ENCODE results near the gene NBPF6. TPM values are rescaled to one million over a fixed set of nuclear protein-coding genes. Genes with fewer than 3 reads are reported as not detected.
"Not testable (repeated sequence)": the region's sequence is repeated elsewhere in the genome, so short reads cannot be mapped to it uniquely, and the experiment has no call there.

Gene NBPF6
- total RNA-seq, 2 experiments from 2014 or later = not detected

GRCh38 chr1:108512239-108513043 lies 62.3 kb downstream of the NBPF6 start:
- Mint-ChIP-seq H3K4me1 (no peaks in the 10 kb centered on the region), H3K36me3 (ENCODE audit: low read depth) (peaks cover 5% of the 10 kb centered on the region), H3K27ac (no peak overlapping the region), H3K4me3 (no peak overlapping the region), H3K9me3 (peaks cover 18% of the 10 kb centered on the region), H3K27me3 (peaks cover 53% of the 10 kb centered on the region)
- ChIA-PET POLR2A (no interaction called here), CTCF (interaction anchor here (0.6 to 4.5 kb wide), 6 partner anchors 31 to 148 kb away, joined by 3 to 24 read pairs (median 4); partner anchors contain the start of genes EEIG2 and HENMT1)
- peak; percentile 15 for DNase-seq

- Mint-ChIP-seq H3K27me3 (peaks cover 50% of the 10 kb centered on the region), H3K36me3 (ENCODE audit: low read depth) (peaks cover 5% of the 10 kb centered on the region), H3K27ac (no peak overlapping the region), H3K9me3 (peaks cover 18% of the 10 kb centered on the region), H3K4me3 (no peak overlapping the region), H3K4me1 (no peaks in the 10 kb centered on the region)
- DNase-seq = no peak
- POLR2A ChIA-PET = no interaction called here
- CTCF ChIA-PET = interaction anchor here (0.6 to 4.5 kb wide), 6 partner anchors 30 to 148 kb away, joined by 3 to 24 read pairs (median 4); partner anchors contain the start of genes EEIG2 and HENMT1
These were observed 62.9 kb downstream of the NBPF6 start for GRCh38 chr1:108513044-108513415.

- H3K4me3 Mint-ChIP-seq; POLR2A ChIA-PET; CTCF ChIA-PET; H3K36me3 Mint-ChIP-seq (ENCODE audit: low read depth); DNase-seq; H3K4me1 Mint-ChIP-seq; H3K27ac Mint-ChIP-seq: not testable (repeated sequence)
- Mint-ChIP-seq H3K27me3 (peaks cover 52% of the 10 kb centered on the region), H3K9me3 (peaks cover 17% of the 10 kb centered on the region)
These were observed 63.8 kb downstream of the NBPF6 start for GRCh38 chr1:108513914-108514313.

GRCh38 chr1:108517301-108517897 lies 67.3 kb downstream of the NBPF6 start:
- H3K4me3 Mint-ChIP-seq; H3K4me1 Mint-ChIP-seq; H3K27ac Mint-ChIP-seq; DNase-seq; H3K9me3 Mint-ChIP-seq; POLR2A ChIA-PET; CTCF ChIA-PET; H3K36me3 Mint-ChIP-seq (ENCODE audit: low read depth): not testable (repeated sequence)
- H3K27me3 Mint-ChIP-seq = peaks cover 37% of the 10 kb centered on the region

Other genes starting within 250 kb of the NBPF6 start
- 10 to 100 TPM; 30.5 to 32.1 TPM for gene SLC25A24, start 250.0 kb upstream of the NBPF6 start, total RNA-seq
- gene NBPF4, start 206.3 kb upstream of the NBPF6 start, total RNA-seq = under 1 TPM in 1 of 2 experiments, not detected in 1; 0.10 TPM
- 10 to 100 TPM; 14.5 to 16.3 TPM for gene EEIG2, start 109.8 kb downstream of the NBPF6 start, total RNA-seq
- gene HENMT1, start 210.8 kb downstream of the NBPF6 start, total RNA-seq = 10 to 100 TPM; 22.7 to 23.6 TPM
- 10 to 100 TPM; 76.4 to 79.8 TPM for gene PRPF38B, start 242.0 kb downstream of the NBPF6 start, total RNA-seq

Measured in activated CD4-positive, alpha-beta T cell treated with anti-CD3 and anti-CD28 coated beads, Interleukin-2, amount 10 ng/mL, durations not matched to agents 7 days and 5 days (primary cell).